RCC 7860 (cell line): ENCODE data around the gene TPSB2.
"Not testable (repeated sequence)": the region's sequence is repeated elsewhere in the genome, so short reads cannot be mapped to it uniquely, and the experiment has no call there.

Experiments used
- DNase-seq: peaks from one replicate; pipeline ENCODE4 v3.0.0-alpha.2; 2015; ENCODE audit warnings: low spot score
- FAIRE-seq: peaks from 2 replicates; lab custom pipeline; 2012; peaks lifted over from hg19 to GRCh38; lab: Jason Lieb, UNC

TPSB2 gene

GRCh38 chr16:1189455-1189854 is 40.5 kb downstream of the TPSB2 start:
- DNase-seq: no peak
- FAIRE-seq: no peak

- DNase-seq: peak; percentile 11
- no peak for FAIRE-seq
Observed at GRCh38 chr16:1188432-1189189, 41.4 kb downstream of the TPSB2 start.

- FAIRE-seq, DNase-seq: not testable (repeated sequence)
Observed at GRCh38 chr16:1185460-1186207, 44.4 kb downstream of the TPSB2 start.

GRCh38 chr16:1184980-1185379 is 45.0 kb downstream of the TPSB2 start:
- DNase-seq: no peak
- FAIRE-seq: no peak

- DNase-seq (no peak), FAIRE-seq (no peak)
Observed at GRCh38 chr16:1184156-1184868, 45.7 kb downstream of the TPSB2 start.

- no peak for FAIRE-seq
- peak; percentile 65 for DNase-seq
Observed at GRCh38 chr16:1182950-1183907, 46.8 kb downstream of the TPSB2 start.

GRCh38 chr16:1182316-1182671 is 47.7 kb downstream of the TPSB2 start:
- DNase-seq (peak; percentile 91), FAIRE-seq (peak; percentile 77)

- FAIRE-seq: no peak
- DNase-seq: no peak
Observed at GRCh38 chr16:1181404-1182315, 48.3 kb downstream of the TPSB2 start.

GRCh38 chr16:1180549-1181403 is 49.2 kb downstream of the TPSB2 start:
- FAIRE-seq (no peak), DNase-seq (no peak)
